HG03103 (cell line): ENCODE data around the gene PDPR.
"Not testable (repeated sequence)": the region's sequence is repeated elsewhere in the genome, so short reads cannot be mapped to it uniquely, and the experiment has no call there.

ENCODE experiments used
- ATAC-seq: cut with Tn5 transposase; IDR thresholded peaks from one replicate; pipeline ENCODE4 v1.9.1; 2021; ENCODE audit warnings: low read depth; ENCODE audit not compliant: unreplicated experiment

Gene PDPR

DNA sequence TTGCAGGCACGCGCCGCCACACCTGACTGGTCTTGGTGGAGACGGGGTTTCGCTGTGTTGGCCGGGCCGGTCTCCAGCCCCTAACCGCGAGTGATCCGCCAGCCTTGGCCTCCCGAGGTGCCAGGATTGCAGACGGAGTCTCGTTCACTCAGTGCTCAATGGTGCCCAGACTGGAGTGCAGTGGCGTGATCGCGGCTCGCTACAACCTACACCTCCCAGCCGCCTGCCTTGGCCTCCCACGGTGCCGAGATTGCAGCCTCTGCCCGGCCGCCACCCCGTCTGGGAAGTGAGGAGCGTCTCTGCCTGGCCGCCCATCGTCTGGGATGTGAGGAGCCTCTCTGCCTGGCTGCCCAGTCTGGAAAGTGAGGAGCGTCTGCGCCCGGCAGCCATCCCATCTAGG is 89.9 kb downstream of the PDPR start:
- not testable (repeated sequence) for ATAC-seq

DNA sequence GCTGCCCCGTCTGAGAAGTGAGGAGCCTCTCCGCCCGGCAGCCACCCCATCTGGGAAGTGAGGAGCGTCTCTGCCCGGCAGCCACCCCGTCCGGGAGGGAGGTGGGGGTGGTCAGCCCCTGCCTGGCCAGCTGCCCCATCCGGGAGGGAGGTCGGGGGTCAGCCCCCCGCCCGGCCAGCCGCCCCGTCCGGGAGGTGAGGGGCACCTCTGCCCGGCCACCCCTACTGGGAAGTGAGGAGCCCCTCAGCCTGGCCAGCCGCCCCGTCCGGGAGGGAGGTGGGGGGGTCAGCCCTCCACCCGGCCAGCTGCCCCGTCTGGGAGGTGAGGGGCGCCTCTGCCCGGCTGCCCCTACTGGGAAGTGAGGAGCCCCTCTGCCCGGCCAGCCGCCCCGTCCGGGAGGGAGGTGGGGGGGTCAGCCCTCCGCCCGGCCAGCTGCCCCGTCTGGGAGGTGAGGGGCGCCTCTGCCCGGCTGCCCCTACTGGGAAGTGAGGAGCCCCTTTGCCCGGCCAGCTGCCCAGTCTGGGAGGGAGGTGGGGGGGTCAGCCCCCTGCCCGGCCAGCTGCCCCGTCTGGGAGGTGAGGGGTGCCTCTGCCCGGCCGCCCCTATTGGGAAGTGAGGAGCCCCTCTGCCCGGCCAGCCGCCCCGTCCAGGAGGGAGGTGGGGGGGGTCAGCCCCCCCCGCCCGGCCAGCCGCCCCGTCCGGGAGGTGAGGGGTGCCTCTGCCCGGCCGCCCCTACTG is 90.7 kb downstream of the PDPR start:
- not testable (repeated sequence) for ATAC-seq

DNA sequence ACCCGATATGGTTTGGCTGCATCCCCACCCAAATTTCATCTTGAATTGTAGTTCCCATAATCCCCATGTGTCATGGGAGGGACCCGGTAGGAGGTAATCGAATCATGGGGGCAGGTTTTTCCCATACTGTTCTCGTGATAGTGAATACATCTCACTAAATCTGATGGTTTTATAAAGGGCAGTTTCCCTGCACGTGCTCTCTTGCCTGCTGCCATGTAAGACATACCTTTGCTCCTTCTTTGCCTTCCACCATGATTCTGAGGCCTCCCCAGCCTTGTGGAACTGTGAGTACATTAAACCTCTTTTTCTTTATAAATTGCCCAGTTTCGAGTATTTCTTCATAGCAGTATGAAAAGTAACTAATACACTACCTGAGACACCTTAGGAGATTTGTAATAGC is 92.2 kb downstream of the PDPR start:
- ATAC-seq: not testable (repeated sequence)
